Activated naive CD8-positive, alpha-beta T cell treated with anti-CD3 and anti-CD28 coated beads, Interleukin-2, amount 50 U/mL, for 24 hours (primary cell): ENCODE results near the gene TNMD.
A peak's percentile ranks its signal among the peaks of the same experiment; 100 is the strongest.

Source experiments
- ATAC-seq: fragments of 150-1000 bp; cut with Tn5 transposase; one replicate; pipeline ENCODE4 v1.10.0; 2021
- DNase-seq: peaks from one replicate; pipeline ENCODE4 v3.0.0; 2021
- H3K27ac Mint-ChIP-seq: one replicate; pipeline ENCODE4 v1.8.0; 2021; ENCODE audit warnings: mild to moderate bottlenecking, mixed read lengths
- H3K27me3 Mint-ChIP-seq: one replicate; pipeline ENCODE4 v1.8.0; 2021; ENCODE audit warnings: mixed read lengths
- H3K36me3 Mint-ChIP-seq: one replicate; pipeline ENCODE4 v1.8.0; 2021; ENCODE audit warnings: low read depth, mixed read lengths
- H3K4me1 Mint-ChIP-seq: one replicate; pipeline ENCODE4 v1.8.0; 2021; ENCODE audit warnings: mixed read lengths
- H3K4me3 Mint-ChIP-seq: one replicate; pipeline ENCODE4 v1.8.0; 2021; ENCODE audit warnings: mild to moderate bottlenecking, moderate library complexity, mixed read lengths
- H3K9me3 Mint-ChIP-seq: one replicate; pipeline ENCODE4 v1.8.0; 2021; ENCODE audit warnings: mixed read lengths

The TNMD gene

DNA sequence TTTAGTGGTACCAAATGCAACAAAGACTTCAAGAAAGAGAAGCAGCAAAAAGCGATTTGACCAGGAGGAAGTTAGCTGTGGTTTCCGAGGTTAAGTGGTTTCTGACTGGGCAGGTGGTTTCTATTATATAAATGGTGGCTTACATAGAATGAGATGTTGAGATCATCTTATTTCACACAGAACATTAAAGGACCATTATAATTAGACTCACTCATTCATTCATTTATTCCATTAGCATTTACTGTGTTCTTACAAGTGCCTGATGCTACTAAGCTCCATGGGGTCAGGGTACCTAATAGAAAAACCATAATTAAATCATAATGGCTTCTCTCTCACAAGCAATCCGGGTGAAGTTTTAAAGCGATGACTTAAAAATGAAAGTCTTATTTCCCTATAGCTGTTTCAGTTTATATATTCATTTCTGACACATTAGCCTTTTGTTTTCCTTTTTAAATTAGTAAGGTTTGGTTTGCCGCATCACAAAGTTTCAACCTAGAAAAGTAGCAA is 41.3 kb downstream of the TNMD start:
- Mint-ChIP-seq H3K4me3 (no peak overlapping the region), H3K27me3 (peaks cover 7% of the 10 kb centered on the region), H3K27ac (no peak overlapping the region), H3K36me3 (no peaks in the 10 kb centered on the region), H3K9me3 (no peaks in the 10 kb centered on the region), H3K4me1 (peaks cover 10% of the 10 kb centered on the region)
- DNase-seq (peak; percentile 1), ATAC-seq (peak; percentile 54)

GRCh38 chrX:100635040-100635439 is 50.3 kb downstream of the TNMD start:
- Mint-ChIP-seq H3K27ac (no peak overlapping the region), H3K4me3 (no peak overlapping the region), H3K36me3 (no peaks in the 10 kb centered on the region), H3K27me3 (peaks cover 16% of the 10 kb centered on the region), H3K4me1 (peaks cover 7% of the 10 kb centered on the region), H3K9me3 (no peaks in the 10 kb centered on the region)
- ATAC-seq (no peak), DNase-seq (no peak)

- Mint-ChIP-seq H3K9me3 (no peaks in the 10 kb centered on the region), H3K27me3 (peaks cover 16% of the 10 kb centered on the region), H3K27ac (no peak overlapping the region), H3K4me1 (peaks cover 7% of the 10 kb centered on the region), H3K4me3 (no peak overlapping the region), H3K36me3 (no peaks in the 10 kb centered on the region)
- DNase-seq (no peak), ATAC-seq (no peak)
Observed at GRCh38 chrX:100635989-100636320, 51.2 kb downstream of the TNMD start.

DNA sequence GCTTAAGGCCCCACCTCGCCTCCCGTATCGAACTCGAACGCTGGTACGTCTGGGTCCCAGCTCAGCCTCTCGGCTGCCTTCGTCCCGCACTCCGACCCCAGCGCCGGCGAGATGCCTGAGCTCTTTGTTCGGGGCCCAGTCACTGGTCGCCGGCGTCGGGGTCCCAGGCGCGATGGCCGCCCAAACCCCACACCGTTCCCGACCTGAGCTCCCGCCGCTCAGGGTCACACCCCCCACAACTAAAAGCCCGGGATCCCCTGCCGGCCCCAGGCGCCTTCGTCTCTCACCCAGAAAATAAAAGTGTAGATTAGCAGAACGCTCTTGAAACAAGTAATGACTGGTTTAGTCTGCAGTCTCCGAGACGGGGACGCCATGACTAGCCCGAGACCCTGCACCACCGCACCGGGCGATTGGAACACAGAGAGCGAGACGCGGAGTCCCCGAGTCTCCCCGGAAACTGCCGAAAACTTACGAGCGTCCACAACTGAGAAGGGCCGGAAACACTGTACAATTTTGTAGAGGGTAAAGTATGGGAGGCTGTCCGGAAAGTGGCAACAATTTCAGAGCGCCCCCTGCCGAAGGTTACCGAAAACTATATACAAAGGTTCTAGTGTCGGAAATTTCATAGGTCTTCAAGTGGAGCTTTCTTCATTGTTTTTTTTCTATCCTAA is 51.7 kb downstream of the TNMD start, which contains the start of gene TSPAN6:
TSS of gene TSPAN6 (minus strand) at position 486 of the 671 bp plus-strand sequence. CDS start at position 374, 112 bp downstream.
- Mint-ChIP-seq H3K27ac (peak within 1 kb of the TSS; percentile 74), H3K27me3 (peaks cover 16% of the 10 kb centered on the region), H3K9me3 (no peaks in the 10 kb centered on the region), H3K36me3 (no peaks in the 10 kb centered on the region), H3K4me1 (peaks cover 7% of the 10 kb centered on the region), H3K4me3 (peak within 1 kb of the TSS; percentile 81)
- ATAC-seq (peak; percentile 97), DNase-seq (peak; percentile 71)

- H3K4me3 Mint-ChIP-seq, result no peak overlapping the region
- ATAC-seq (no peak), DNase-seq (no peak)
- H3K27ac Mint-ChIP-seq, result no peak overlapping the region
- peaks cover 10% of the 10 kb centered on the region for H3K27me3 Mint-ChIP-seq
- H3K36me3 Mint-ChIP-seq, result no peaks in the 10 kb centered on the region
- H3K9me3 Mint-ChIP-seq, result no peaks in the 10 kb centered on the region
- no peaks in the 10 kb centered on the region for H3K4me1 Mint-ChIP-seq
Observed at GRCh38 chrX:100642290-100642689, 57.6 kb downstream of the TNMD start.

- Mint-ChIP-seq H3K9me3 (no peaks in the 10 kb centered on the region), H3K36me3 (no peaks in the 10 kb centered on the region), H3K27ac (no peak overlapping the region), H3K4me3 (no peak overlapping the region), H3K27me3 (peaks cover 8% of the 10 kb centered on the region), H3K4me1 (no peaks in the 10 kb centered on the region)
- no peak for ATAC-seq
- no peak for DNase-seq
Observed at GRCh38 chrX:100643212-100643611, 58.5 kb downstream of the TNMD start.

GRCh38 chrX:100643956-100644860 is 59.5 kb downstream of the TNMD start, which contains the start of gene SRPX2:
TSS of gene SRPX2 (plus strand) at chrX:100644199. CDS start at chrX:100646323, 2,124 bp downstream.
- Mint-ChIP-seq H3K9me3 (no peaks in the 10 kb centered on the region), H3K4me1 (no peaks in the 10 kb centered on the region), H3K36me3 (no peaks in the 10 kb centered on the region), H3K4me3 (no peak within 1 kb of the TSS), H3K27ac (no peak within 1 kb of the TSS), H3K27me3 (peaks cover 8% of the 10 kb centered on the region)
- ATAC-seq (no peak), DNase-seq (no peak)

DNA sequence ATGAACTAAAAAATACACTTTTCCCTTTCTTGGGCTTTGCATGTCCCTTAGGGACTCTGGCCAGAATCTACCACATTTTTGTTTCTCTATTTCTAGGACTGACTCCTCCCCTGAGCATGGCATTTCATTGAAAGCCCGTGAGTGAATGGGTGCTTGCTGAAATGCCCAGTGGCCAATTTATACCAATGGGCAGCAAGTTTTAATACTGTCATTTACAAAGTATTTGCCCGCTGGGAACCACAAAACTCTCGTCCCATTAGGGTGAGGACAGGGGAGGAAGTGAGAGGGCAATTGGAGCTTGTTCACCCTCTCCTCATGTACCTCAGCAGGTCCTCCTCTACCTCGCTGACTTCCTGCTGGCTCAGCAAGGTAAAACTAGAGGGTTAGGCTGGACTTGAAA is 60.4 kb downstream of the TNMD start:
- Mint-ChIP-seq H3K27ac (no peak overlapping the region), H3K27me3 (peaks cover 3% of the 10 kb centered on the region), H3K4me1 (no peaks in the 10 kb centered on the region), H3K9me3 (no peaks in the 10 kb centered on the region), H3K36me3 (no peaks in the 10 kb centered on the region), H3K4me3 (no peak overlapping the region)
- no peak for DNase-seq
- ATAC-seq, result no peak

DNA sequence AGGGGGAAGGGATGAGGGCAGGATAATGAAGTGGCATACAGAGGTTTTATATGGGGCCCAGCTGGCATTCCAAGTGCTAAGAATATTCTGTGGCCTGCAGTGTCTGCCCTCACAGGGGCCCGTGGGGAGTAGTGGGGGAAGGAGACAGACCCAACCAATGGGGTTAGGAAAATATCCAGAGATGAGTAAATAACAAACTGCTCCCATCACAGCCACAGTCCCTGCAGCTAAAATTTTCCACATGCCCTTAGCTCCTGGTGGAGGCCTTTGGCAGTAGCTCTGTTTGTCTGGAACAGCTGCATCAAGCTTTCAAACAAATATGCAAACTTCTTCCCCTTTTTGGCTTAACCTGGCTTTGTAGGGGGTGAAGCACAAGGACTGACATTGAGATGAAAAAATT is 62.4 kb downstream of the TNMD start:
- Mint-ChIP-seq H3K9me3 (no peaks in the 10 kb centered on the region), H3K27me3 (peaks cover 3% of the 10 kb centered on the region), H3K36me3 (no peaks in the 10 kb centered on the region), H3K27ac (no peak overlapping the region), H3K4me1 (no peaks in the 10 kb centered on the region), H3K4me3 (no peak overlapping the region)
- ATAC-seq (no peak), DNase-seq (no peak)

DNA sequence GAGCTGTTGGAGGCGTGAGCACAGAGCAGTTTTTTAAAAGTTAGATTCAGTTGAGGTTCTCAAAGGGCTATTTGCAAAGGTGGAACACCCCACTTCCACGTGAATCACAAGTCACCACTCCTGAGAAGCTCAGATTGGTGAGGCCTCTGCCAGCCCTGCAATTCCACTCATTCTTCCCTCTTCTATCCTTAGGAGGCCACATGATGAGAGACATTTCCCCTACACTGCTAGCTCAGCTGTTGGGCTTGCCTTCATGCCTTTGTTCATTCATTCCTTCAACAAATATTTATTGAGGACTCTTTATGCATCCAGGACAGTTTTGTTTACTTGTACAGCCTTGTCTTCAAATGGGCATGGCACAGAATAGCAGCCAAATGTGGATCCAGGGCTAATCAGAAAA is 63.0 kb downstream of the TNMD start:
- no peak overlapping the region for H3K4me3 Mint-ChIP-seq
- H3K36me3 Mint-ChIP-seq, result no peaks in the 10 kb centered on the region
- no peak overlapping the region for H3K27ac Mint-ChIP-seq
- no peaks in the 10 kb centered on the region for H3K4me1 Mint-ChIP-seq
- DNase-seq (no peak), ATAC-seq (no peak)
- H3K9me3 Mint-ChIP-seq, result no peaks in the 10 kb centered on the region
- peaks cover 3% of the 10 kb centered on the region for H3K27me3 Mint-ChIP-seq

GRCh38 chrX:100648458-100649417 is 64.0 kb downstream of the TNMD start:
- no peak overlapping the region for H3K4me3 Mint-ChIP-seq
- H3K27me3 Mint-ChIP-seq, result peaks cover 5% of the 10 kb centered on the region
- ATAC-seq (no peak), DNase-seq (no peak)
- no peak overlapping the region for H3K27ac Mint-ChIP-seq
- no peaks in the 10 kb centered on the region for H3K9me3 Mint-ChIP-seq
- no peaks in the 10 kb centered on the region for H3K4me1 Mint-ChIP-seq
- no peaks in the 10 kb centered on the region for H3K36me3 Mint-ChIP-seq
